ENCODE measurements around the gene GRB10.

Gene GRB10

DNA sequence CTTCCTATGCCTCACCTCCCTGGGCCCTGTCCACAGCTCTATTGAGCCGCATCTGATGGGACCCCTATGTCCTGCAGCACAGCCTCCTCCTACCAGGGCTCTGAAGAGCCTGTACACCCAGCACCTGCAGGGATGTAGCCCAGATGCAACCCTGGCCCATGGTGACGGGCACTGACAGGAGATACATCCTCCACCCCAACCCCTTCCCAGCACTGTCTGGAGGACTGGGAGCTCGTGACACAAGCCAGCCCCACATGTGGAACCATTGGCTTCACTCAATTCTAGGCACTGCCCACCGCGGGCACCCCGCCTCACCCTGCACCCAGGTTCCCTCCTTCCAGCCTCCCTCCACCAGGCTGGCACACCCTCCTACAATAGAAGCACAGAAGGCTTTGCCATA lies 2.6 kb upstream of the GRB10 start:
- ATAC-seq, result no peak
- TF ChIP-seq ZNF8 (CRISPR knock-in tag; IDR thresholded peaks at IDR 0.05) (no peak), ZFP3 (CRISPR knock-in tag; IDR thresholded peaks at IDR 0.05) (no peak), TCF4 (CRISPR knock-in tag; IDR thresholded peaks at IDR 0.05; ENCODE audit: borderline replicate concordance) (no peak), ZNF565 (CRISPR knock-in tag; conservative IDR thresholded peaks at IDR 0.05; ENCODE audit: low read depth) (no peak), PATZ1 (CRISPR knock-in tag; IDR thresholded peaks at IDR 0.05; ENCODE audit: borderline replicate concordance) (no peak), OSR1 (CRISPR knock-in tag; IDR thresholded peaks at IDR 0.05) (no peak), PPARA (CRISPR knock-in tag; IDR thresholded peaks at IDR 0.05; ENCODE audit: borderline replicate concordance) (no peak), ESRRG (CRISPR knock-in tag; IDR thresholded peaks at IDR 0.05) (no peak), CSDC2 (CRISPR knock-in tag; IDR thresholded peaks at IDR 0.05) (no peak), ZC3H10 (CRISPR knock-in tag; IDR thresholded peaks at IDR 0.05) (no peak)
- TF ChIP-seq, protein P1, sequence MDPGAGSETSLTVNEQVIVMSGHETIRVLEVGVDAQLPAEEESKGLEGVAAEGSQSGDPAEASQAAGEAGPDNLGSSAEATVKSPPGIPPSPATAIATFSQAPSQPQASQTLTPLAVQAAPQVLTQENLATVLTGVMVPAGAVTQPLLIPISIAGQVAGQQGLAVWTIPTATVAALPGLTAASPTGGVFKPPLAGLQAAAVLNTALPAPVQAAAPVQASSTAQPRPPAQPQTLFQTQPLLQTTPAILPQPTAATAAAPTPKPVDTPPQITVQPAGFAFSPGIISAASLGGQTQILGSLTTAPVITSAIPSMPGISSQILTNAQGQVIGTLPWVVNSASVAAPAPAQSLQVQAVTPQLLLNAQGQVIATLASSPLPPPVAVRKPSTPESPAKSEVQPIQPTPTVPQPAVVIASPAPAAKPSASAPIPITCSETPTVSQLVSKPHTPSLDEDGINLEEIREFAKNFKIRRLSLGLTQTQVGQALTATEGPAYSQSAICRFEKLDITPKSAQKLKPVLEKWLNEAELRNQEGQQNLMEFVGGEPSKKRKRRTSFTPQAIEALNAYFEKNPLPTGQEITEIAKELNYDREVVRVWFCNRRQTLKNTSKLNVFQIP (CRISPR knock-in tag; IDR thresholded peaks at IDR 0.05; ENCODE audit: borderline replicate concordance, low read depth), result no peak

- TF ChIP-seq ISL1 (CRISPR knock-in tag; IDR thresholded peaks at IDR 0.05), result no peak
Measured at GRCh38 chr7:50783801-50784507, 1.3 kb upstream of the GRB10 start.

GRCh38 chr7:50783303-50783702 lies 607 bp upstream of the GRB10 start:
- TF ChIP-seq CSDC2 (CRISPR knock-in tag; IDR thresholded peaks at IDR 0.05) (no peak), ESRRG (CRISPR knock-in tag; IDR thresholded peaks at IDR 0.05) (no peak), ARNTL (CRISPR knock-in tag; IDR thresholded peaks at IDR 0.05; ENCODE audit: borderline replicate concordance, low read depth) (no peak), GLIS3 (CRISPR knock-in tag; IDR thresholded peaks at IDR 0.05) (no peak), ZNF8 (CRISPR knock-in tag; IDR thresholded peaks at IDR 0.05) (no peak), TCF4 (CRISPR knock-in tag; IDR thresholded peaks at IDR 0.05; ENCODE audit: borderline replicate concordance) (no peak)
- ATAC-seq, result no peak; the same call in none of the 3 replicates

More at GRCh38 chr7:50783801-50784507, 1.3 kb upstream of the GRB10 start:
- ATAC-seq, result no peak

GRCh38 chr7:50781381-50782293 lies 1.1 kb downstream of the GRB10 start:
- TF ChIP-seq ISL1 (CRISPR knock-in tag; IDR thresholded peaks at IDR 0.05) (no peak), ESRRG (CRISPR knock-in tag; IDR thresholded peaks at IDR 0.05) (no peak), ZNF8 (CRISPR knock-in tag; IDR thresholded peaks at IDR 0.05) (no peak), CREB5 (CRISPR knock-in tag; IDR thresholded peaks at IDR 0.05; ENCODE audit: low read depth) (no peak), TSHZ2 (CRISPR knock-in tag; IDR thresholded peaks at IDR 0.05) (no peak), ARNTL (CRISPR knock-in tag; IDR thresholded peaks at IDR 0.05; ENCODE audit: borderline replicate concordance, low read depth) (no peak), CSDC2 (CRISPR knock-in tag; IDR thresholded peaks at IDR 0.05) (no peak), RARB (CRISPR knock-in tag; IDR thresholded peaks at IDR 0.05) (no peak), PPARA (CRISPR knock-in tag; IDR thresholded peaks at IDR 0.05; ENCODE audit: borderline replicate concordance) (no peak), GLIS3 (CRISPR knock-in tag; IDR thresholded peaks at IDR 0.05) (no peak), SNAI2 (CRISPR knock-in tag; IDR thresholded peaks at IDR 0.05) (no peak), ZNF70 (CRISPR knock-in tag; IDR thresholded peaks at IDR 0.05) (no peak), ZC3H10 (CRISPR knock-in tag; IDR thresholded peaks at IDR 0.05) (no peak), OSR1 (CRISPR knock-in tag; IDR thresholded peaks at IDR 0.05) (no peak), BACH2 (CRISPR knock-in tag; IDR thresholded peaks at IDR 0.05; ENCODE audit: borderline replicate concordance) (no peak), PATZ1 (CRISPR knock-in tag; IDR thresholded peaks at IDR 0.05; ENCODE audit: borderline replicate concordance) (no peak)
- TF ChIP-seq, protein P1 (CRISPR knock-in tag; IDR thresholded peaks at IDR 0.05; ENCODE audit: borderline replicate concordance, low read depth), result no peak
- no peak for ATAC-seq
